Chondrocyte (in vitro differentiated cells): ENCODE measurements around the gene RAP1B. TPM values are rescaled to one million over a fixed set of nuclear protein-coding genes. Genes with fewer than 3 reads are reported as not detected.

Source experiments
- DNase-seq: peaks from one replicate; pipeline ENCODE4 v3.0.0; 2021; ENCODE audit warnings: mixed read lengths, low spot score
- H3K27ac Mint-ChIP-seq: one replicate; pipeline ENCODE4 v1.8.0; 2021; ENCODE audit warnings: mild to moderate bottlenecking, moderate library complexity, mixed read lengths; ENCODE audit not compliant: unreplicated experiment
- H3K27me3 Mint-ChIP-seq: 2 replicates; pipeline ENCODE4 v1.8.0; 2021; ENCODE audit warnings: low read depth, mixed read lengths
- H3K36me3 Mint-ChIP-seq: 2 replicates; pipeline ENCODE4 v1.8.0; 2021; ENCODE audit warnings: low read depth, mixed read lengths
- H3K4me1 Mint-ChIP-seq: 2 replicates; pipeline ENCODE4 v1.8.0; 2021; ENCODE audit warnings: low read depth, mild to moderate bottlenecking, mixed read lengths
- H3K4me3 Mint-ChIP-seq: one replicate; pipeline ENCODE4 v1.8.0; 2021; ENCODE audit warnings: mild to moderate bottlenecking, moderate library complexity, mixed read lengths; ENCODE audit not compliant: unreplicated experiment
- H3K9me3 Mint-ChIP-seq: 2 replicates; pipeline ENCODE4 v1.8.0; 2021; ENCODE audit warnings: low read depth, mixed read lengths
- total RNA-seq: library from RNA; stranded (reverse); gene quantifications from 3 replicates; pipeline ENCODE4 v1.2.1, GENCODE V29; 2021
- TF ChIP-seq, protein P1 (sequence below): fragments of 200-600 bp; sonication (generic); IDR thresholded peaks from 2 replicates; pipeline ENCODE4 v1.5.0; 2021; ENCODE audit warnings: antibody characterized with exemption, mild to moderate bottlenecking, moderate library complexity

The RAP1B gene
- total RNA-seq, 1 donor from 2014 or later = 239 TPM

DNA sequence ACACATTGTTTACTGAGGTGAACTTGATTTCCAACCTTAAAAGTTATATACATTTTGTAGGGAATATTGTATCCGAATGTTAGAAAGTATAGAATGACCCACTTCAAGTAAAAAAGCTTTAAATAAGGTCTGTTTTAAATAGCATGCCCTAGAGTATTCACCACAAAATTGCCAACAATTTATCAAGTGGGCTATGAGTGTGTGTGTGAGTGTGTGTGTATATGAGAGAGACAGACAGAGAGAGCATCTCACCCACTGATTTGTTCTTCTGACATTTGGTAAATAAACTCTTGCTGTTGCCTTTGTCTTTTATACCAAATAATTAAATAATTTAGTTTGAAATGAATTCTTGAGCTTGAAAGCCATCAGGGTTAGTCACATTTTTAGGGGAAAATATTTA is 29.8 kb upstream of the RAP1B start:
- no peaks in the 10 kb centered on the region for H3K9me3 Mint-ChIP-seq
- no peaks in the 10 kb centered on the region for H3K36me3 Mint-ChIP-seq
- no peak overlapping the region for H3K27ac Mint-ChIP-seq
- H3K4me1 Mint-ChIP-seq = peaks cover 4% of the 10 kb centered on the region
- H3K4me3 Mint-ChIP-seq = no peak overlapping the region
- DNase-seq = no peak
- no peaks in the 10 kb centered on the region for H3K27me3 Mint-ChIP-seq
- TF ChIP-seq, protein P1, sequence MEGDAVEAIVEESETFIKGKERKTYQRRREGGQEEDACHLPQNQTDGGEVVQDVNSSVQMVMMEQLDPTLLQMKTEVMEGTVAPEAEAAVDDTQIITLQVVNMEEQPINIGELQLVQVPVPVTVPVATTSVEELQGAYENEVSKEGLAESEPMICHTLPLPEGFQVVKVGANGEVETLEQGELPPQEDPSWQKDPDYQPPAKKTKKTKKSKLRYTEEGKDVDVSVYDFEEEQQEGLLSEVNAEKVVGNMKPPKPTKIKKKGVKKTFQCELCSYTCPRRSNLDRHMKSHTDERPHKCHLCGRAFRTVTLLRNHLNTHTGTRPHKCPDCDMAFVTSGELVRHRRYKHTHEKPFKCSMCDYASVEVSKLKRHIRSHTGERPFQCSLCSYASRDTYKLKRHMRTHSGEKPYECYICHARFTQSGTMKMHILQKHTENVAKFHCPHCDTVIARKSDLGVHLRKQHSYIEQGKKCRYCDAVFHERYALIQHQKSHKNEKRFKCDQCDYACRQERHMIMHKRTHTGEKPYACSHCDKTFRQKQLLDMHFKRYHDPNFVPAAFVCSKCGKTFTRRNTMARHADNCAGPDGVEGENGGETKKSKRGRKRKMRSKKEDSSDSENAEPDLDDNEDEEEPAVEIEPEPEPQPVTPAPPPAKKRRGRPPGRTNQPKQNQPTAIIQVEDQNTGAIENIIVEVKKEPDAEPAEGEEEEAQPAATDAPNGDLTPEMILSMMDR = no peak

DNA sequence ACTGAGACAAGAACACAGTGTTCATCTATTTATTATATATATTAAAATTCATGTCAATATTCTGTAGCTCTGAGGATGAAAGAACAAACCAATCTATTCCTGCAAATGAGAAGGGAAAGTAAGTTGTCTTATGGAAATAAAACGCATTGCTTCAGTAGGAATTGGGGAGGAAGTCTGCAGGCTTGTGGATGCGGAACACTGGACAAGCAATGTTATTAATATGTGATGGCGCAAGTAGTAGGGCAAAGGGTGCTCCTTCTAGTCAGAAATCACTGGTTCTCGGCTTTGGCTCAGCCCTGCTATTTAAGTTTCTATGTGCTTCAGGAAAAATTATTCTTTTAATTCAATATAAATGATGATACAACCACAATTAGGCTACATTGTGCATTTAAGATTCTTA is 28.8 kb upstream of the RAP1B start:
- H3K27ac Mint-ChIP-seq = no peak overlapping the region
- DNase-seq = no peak
- H3K4me1 Mint-ChIP-seq = peaks cover 4% of the 10 kb centered on the region

DNA sequence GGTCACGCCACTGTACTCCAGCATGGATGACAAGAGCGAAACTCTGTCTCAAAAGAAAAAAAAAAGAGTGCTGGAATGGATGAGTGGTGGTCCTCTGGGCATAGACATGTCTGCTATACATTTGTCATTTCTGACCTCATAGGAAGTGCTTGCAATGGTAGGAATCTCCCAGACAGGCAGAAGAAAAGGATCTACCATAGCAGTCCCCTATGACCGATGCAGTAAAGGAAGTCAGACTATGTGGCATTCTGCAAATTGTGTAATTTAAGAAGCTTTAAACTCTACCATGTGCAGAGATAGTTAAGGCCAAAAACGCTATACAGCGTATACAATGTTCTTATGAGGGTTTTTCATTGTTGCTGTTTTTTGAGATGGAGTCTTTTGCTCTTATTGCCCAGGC is 24.7 kb upstream of the RAP1B start:
- TF ChIP-seq, protein P1 = no peak
- DNase-seq = no peak
- H3K4me3 Mint-ChIP-seq = no peak overlapping the region
- H3K27me3 Mint-ChIP-seq = no peaks in the 10 kb centered on the region
- peaks cover 4% of the 10 kb centered on the region for H3K4me1 Mint-ChIP-seq
- H3K27ac Mint-ChIP-seq = no peak overlapping the region
- H3K9me3 Mint-ChIP-seq = peaks cover 7% of the 10 kb centered on the region
- H3K36me3 Mint-ChIP-seq = peaks cover 7% of the 10 kb centered on the region

More for the DNA sequence above, 28.8 kb upstream of the RAP1B start:
- TF ChIP-seq, protein P1 = no peak
- Mint-ChIP-seq H3K4me3 (no peak overlapping the region), H3K27me3 (no peaks in the 10 kb centered on the region), H3K9me3 (no peaks in the 10 kb centered on the region), H3K36me3 (no peaks in the 10 kb centered on the region)

DNA sequence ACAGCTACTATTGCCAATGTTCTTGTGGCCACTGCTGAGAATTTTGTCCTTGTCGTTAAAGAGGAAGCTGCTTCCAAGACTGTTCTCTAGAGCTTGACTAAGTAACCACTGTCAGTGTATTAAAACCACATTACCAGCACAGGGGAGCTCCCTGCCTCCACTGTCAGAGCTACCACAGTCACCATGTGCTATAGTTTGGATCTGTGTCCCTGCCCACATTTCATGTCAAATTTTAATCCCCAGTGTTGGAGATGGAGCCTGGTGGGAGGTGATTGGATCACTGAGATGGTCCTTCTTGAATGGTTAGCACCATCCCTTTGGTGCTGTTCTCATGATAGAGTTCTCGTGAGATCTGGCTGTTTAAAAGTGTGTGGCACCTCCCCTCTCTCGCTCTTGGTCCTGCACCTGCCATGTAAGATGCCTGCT is 23.2 kb upstream of the RAP1B start:
- no peak for DNase-seq
- Mint-ChIP-seq H3K4me1 (peaks cover 4% of the 10 kb centered on the region), H3K36me3 (peaks cover 7% of the 10 kb centered on the region), H3K9me3 (peaks cover 13% of the 10 kb centered on the region), H3K4me3 (no peak overlapping the region), H3K27ac (no peak overlapping the region), H3K27me3 (no peaks in the 10 kb centered on the region)
- TF ChIP-seq, protein P1 = no peak

DNA sequence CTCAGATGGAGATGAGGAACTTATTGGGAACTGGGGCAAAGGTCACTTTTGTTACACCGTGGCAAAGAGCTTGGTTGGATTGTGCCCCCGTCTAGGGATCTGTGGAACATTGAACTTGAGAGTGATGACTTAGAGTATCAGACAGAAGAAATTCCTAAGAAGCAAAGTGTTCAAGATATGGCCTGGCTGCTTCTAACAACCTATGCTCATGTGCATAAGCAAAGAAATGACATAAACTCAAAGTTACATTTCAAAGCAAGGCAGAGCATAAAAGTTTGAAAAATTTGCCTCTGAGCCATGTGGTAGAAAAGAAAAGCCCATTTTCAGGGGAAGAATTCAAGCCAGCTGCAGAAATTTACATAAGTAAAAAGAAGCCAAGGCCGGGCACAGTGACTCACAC is 21.5 kb upstream of the RAP1B start:
- peaks cover 9% of the 10 kb centered on the region for H3K36me3 Mint-ChIP-seq
- no peak for DNase-seq
- H3K4me3 Mint-ChIP-seq = no peak overlapping the region
- peaks cover 4% of the 10 kb centered on the region for H3K4me1 Mint-ChIP-seq
- TF ChIP-seq, protein P1 = no peak
- peaks cover 17% of the 10 kb centered on the region for H3K9me3 Mint-ChIP-seq
- no peak overlapping the region for H3K27ac Mint-ChIP-seq
- no peaks in the 10 kb centered on the region for H3K27me3 Mint-ChIP-seq
